Hepatocyte (in vitro differentiated cells): ENCODE results near the gene PTX3. TPM values are rescaled to one million over a fixed set of nuclear protein-coding genes. Genes with fewer than 3 reads are reported as not detected.

Experiments
- DNase-seq: peaks from one replicate; pipeline ENCODE4 v3.0.0-alpha.2; 2016; ENCODE audit warnings: low spot score
- H2AFZ ChIP-seq: fragments of 200-600 bp; sonication (generic); 2 replicates; pipeline ENCODE4 v1.6.0; 2016; ENCODE audit warnings: antibody characterized with exemption, mild to moderate bottlenecking
- H3K27ac ChIP-seq: fragments of 200-600 bp; sonication (generic); 2 replicates; pipeline ENCODE4 v1.5.1; 2016; ENCODE audit warnings: mild to moderate bottlenecking
- H3K27me3 ChIP-seq: fragments of 200-600 bp; sonication (generic); 2 replicates; pipeline ENCODE4 v1.6.1; 2016
- H3K36me3 ChIP-seq: fragments of 200-600 bp; sonication (generic); replicated peaks from 2 replicates; pipeline ENCODE4 v1.5.1; 2016; ENCODE audit warnings: low read depth; ENCODE audit not compliant: insufficient read depth
- H3K4me1 ChIP-seq: fragments of 200-600 bp; sonication (generic); 2 replicates; pipeline ENCODE4 v1.5.1; 2016; ENCODE audit warnings: mild to moderate bottlenecking, moderate library complexity; ENCODE audit not compliant: insufficient read depth
- H3K4me2 ChIP-seq: fragments of 200-600 bp; sonication (generic); 2 replicates; pipeline ENCODE4 v1.6.0; 2016
- H3K4me3 ChIP-seq: fragments of 200-600 bp; sonication (generic); 2 replicates; pipeline ENCODE4 v1.5.1; 2016; ENCODE audit warnings: mild to moderate bottlenecking
- H3K79me2 ChIP-seq: fragments of 200-600 bp; sonication (generic); 2 replicates; pipeline ENCODE4 v1.6.0; 2017; ENCODE audit warnings: mild to moderate bottlenecking
- H3K9me2 ChIP-seq: fragments of 200-600 bp; sonication (generic); replicated peaks from 2 replicates; pipeline ENCODE4 v1.6.0; 2017; ENCODE audit warnings: mild to moderate bottlenecking; ENCODE audit not compliant: insufficient read depth
- H3K9me3 ChIP-seq: fragments of 200-600 bp; sonication (generic); 2 replicates; pipeline ENCODE4 v1.5.1; 2016; ENCODE audit warnings: low read depth, mild to moderate bottlenecking
- H4K20me1 ChIP-seq: fragments of 200-600 bp; sonication (generic); 2 replicates; pipeline ENCODE4 v1.6.0; 2016; ENCODE audit warnings: mild to moderate bottlenecking; ENCODE audit not compliant: insufficient read depth, poor library complexity, severe bottlenecking
- EZH2 ChIP-seq: fragments of 200-600 bp; sonication (generic); IDR thresholded peaks from 2 replicates; pipeline ENCODE4 v1.6.1; 2016; ENCODE audit warnings: antibody characterized with exemption, mild to moderate bottlenecking, borderline replicate concordance
- EZH2phosphoT487 ChIP-seq: fragments of 200-600 bp; sonication (generic); IDR thresholded peaks from one replicate; pipeline ENCODE4 v1.6.1; 2018; ENCODE audit warnings: antibody characterized with exemption, mild to moderate bottlenecking, low read depth, moderate library complexity; ENCODE audit not compliant: unreplicated experiment, severe bottlenecking
- WGBS: methylation state at CpG from one replicate; pipeline ENCODE4 v1.1.6; 2016; ENCODE audit warnings: low lambda C conversion rate; ENCODE audit errors: missing lambda C conversion rate; 5-methylcytosine and 5-hydroxymethylcytosine counted together
- polyA plus RNA-seq: library from polyadenylated mRNA; unstranded; fragments of >200 nt; fragmentation: Nextera tagmentation; extraction: Ambion mirVana; gene quantifications from 2 replicates; pipeline ENCODE4 v1.2.1, GENCODE V29; 2016
- total RNA-seq: library from RNA; depleted of rRNA; stranded (reverse); fragments of >200 nt; gene quantifications from 2 replicates; pipeline ENCODE4 v1.2.3, GENCODE V29; 2014
- TF ChIP-seq, protein P1 (sequence below): fragments of 200-600 bp; sonication (generic); IDR thresholded peaks from 2 replicates; pipeline ENCODE4 v1.5.1; 2016; ENCODE audit warnings: antibody characterized with exemption, mild to moderate bottlenecking; ENCODE audit not compliant: poor library complexity

PTX3 gene
- total and polyA plus RNA-seq, 2 experiments from 2014 or later: 23.7 to 41.5 TPM

DNA sequence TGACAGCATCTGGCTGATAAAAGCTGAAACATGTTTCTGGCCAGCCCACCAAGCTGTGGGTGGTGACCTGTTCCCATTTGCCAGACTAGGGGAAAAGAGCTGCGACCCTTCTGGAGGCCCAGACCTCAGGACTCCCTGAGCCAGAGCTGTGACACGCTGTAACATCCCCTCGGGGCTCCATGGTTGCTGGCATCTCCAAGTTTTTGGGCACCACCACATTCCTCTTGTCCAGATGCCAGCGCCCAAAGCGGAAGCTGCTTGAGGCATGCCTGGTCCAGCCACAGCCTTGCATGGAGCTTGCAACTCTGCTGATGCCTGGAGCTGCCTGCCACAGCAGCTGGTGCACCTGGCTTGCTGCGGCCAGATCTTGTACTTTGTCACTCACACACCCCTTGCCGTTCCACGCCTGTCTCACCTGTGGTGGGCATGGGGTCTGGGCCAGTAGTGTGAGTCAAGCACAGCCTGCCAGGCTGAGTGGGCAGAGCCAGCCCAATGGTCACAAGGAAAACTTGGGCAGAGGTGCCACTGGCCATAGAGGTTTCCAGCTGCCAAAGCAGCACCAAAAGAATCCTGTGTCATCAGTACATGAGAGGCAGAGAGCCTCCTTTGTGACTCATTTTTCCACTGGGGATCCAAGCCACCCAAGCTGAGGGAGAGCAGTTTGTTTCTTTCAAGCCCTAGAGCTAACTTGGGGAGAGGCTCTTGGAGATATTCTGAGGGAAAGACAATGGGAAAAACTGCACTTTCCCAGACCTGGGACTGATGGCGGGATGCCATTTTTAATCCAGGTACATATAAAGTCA, 45.7 kb upstream of the PTX3 start:
- no peaks in the 10 kb centered on the region for H3K9me2 ChIP-seq
- H4K20me1 ChIP-seq: no peaks in the 10 kb centered on the region
- H2AFZ ChIP-seq: no peak overlapping the region
- H3K27ac ChIP-seq: no peak overlapping the region
- no peaks in the 10 kb centered on the region for H3K4me1 ChIP-seq
- no peaks in the 10 kb centered on the region for H3K9me3 ChIP-seq
- H3K79me2 ChIP-seq: no peaks in the 10 kb centered on the region
- no peak overlapping the region for H3K4me3 ChIP-seq
- DNase-seq: no peak
- no peak overlapping the region for H3K4me2 ChIP-seq
- no peaks in the 10 kb centered on the region for H3K36me3 ChIP-seq
- WGBS: 96% methylated on average over 9 of the region's 9 CpGs
- TF ChIP-seq EZH2: no peak
- TF ChIP-seq, protein P1, sequence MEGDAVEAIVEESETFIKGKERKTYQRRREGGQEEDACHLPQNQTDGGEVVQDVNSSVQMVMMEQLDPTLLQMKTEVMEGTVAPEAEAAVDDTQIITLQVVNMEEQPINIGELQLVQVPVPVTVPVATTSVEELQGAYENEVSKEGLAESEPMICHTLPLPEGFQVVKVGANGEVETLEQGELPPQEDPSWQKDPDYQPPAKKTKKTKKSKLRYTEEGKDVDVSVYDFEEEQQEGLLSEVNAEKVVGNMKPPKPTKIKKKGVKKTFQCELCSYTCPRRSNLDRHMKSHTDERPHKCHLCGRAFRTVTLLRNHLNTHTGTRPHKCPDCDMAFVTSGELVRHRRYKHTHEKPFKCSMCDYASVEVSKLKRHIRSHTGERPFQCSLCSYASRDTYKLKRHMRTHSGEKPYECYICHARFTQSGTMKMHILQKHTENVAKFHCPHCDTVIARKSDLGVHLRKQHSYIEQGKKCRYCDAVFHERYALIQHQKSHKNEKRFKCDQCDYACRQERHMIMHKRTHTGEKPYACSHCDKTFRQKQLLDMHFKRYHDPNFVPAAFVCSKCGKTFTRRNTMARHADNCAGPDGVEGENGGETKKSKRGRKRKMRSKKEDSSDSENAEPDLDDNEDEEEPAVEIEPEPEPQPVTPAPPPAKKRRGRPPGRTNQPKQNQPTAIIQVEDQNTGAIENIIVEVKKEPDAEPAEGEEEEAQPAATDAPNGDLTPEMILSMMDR: no peak
- TF ChIP-seq EZH2phosphoT487: no peak
- H3K27me3 ChIP-seq: no peaks in the 10 kb centered on the region

DNA sequence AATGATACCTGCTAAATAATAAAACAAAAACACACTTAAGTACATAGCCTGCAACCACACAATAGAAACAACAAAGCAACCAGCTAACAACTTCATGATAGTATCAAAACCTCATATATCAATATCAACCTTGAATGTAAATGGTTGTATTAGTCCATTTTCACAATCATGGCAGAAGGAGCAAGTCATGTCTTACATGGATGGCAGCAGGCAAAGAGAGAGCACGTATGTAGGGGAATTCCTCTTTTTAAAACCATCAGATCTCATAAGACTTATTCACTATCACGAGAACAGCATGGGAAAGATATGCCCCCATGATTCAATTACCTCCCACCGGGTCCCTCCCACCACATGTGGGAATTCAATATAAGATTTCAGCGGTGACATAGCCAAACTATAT, 44.5 kb upstream of the PTX3 start:
- WGBS: 86% methylated on average over 4 of the region's 4 CpGs
- Histone ChIP-seq H3K79me2 (no peaks in the 10 kb centered on the region), H2AFZ (no peak overlapping the region), H3K36me3 (no peaks in the 10 kb centered on the region), H3K4me2 (no peak overlapping the region), H3K27me3 (no peaks in the 10 kb centered on the region), H3K9me3 (no peaks in the 10 kb centered on the region), H3K27ac (no peak overlapping the region), H3K4me3 (no peak overlapping the region), H3K4me1 (no peaks in the 10 kb centered on the region), H4K20me1 (no peaks in the 10 kb centered on the region), H3K9me2 (no peaks in the 10 kb centered on the region)
- DNase-seq: no peak
- TF ChIP-seq EZH2phosphoT487 (no peak), EZH2 (no peak)
- TF ChIP-seq, protein P1: no peak

DNA sequence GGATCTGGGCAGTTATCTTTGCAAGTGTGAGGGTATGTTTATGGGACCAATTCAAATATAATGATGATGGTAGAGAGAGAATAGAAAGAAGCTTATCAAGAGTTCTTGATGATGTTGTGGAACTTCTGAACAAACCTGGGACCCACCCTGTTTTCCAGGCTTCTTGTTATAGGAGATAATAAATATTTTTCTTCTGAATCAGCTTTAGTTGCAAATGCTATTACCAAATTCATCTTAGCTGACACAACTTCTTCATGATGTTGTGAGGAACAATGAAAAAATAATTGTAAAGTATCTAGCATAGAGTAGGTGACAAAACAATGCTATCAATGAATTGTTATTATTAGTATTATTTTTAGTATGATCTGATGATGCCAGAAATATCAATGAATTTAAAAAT, 43.5 kb upstream of the PTX3 start:
- Histone ChIP-seq H4K20me1 (no peaks in the 10 kb centered on the region), H3K36me3 (no peaks in the 10 kb centered on the region), H3K9me3 (no peaks in the 10 kb centered on the region), H3K4me1 (no peaks in the 10 kb centered on the region), H3K79me2 (no peaks in the 10 kb centered on the region), H3K27me3 (no peaks in the 10 kb centered on the region), H3K4me2 (no peak overlapping the region), H3K27ac (no peak overlapping the region), H3K9me2 (no peaks in the 10 kb centered on the region), H3K4me3 (no peak overlapping the region), H2AFZ (no peak overlapping the region)
- DNase-seq: no peak
- TF ChIP-seq EZH2 (no peak), EZH2phosphoT487 (no peak)
- TF ChIP-seq, protein P1: no peak
